Calu3 (cell line): Measurements from ENCODE around the gene MYH10. TPM values are rescaled to one million over a fixed set of nuclear protein-coding genes. Genes with fewer than 3 reads are reported as not detected.

ENCODE experiments used
- BruUV-seq: library from RNA; stranded (reverse); fragments of 400-500 nt; replicated peaks from 2 replicates; lab custom pipeline; 2021; lab: Mats Ljungman, UMichigan
- CTCF ChIA-PET: fragments of 300-600 bp; sonication (Branson Sonifier 250); formaldehyde crosslinking; loops from one replicate; lab custom pipeline; 2022; ENCODE audit warnings: antibody characterized with exemption; lab: Charles Lee
- DNase-seq: peaks from one replicate; pipeline ENCODE4 v3.0.0; 2022
- H3K27ac Mint-ChIP-seq: one replicate; pipeline ENCODE4 v1.8.0; 2022; ENCODE audit warnings: mixed read lengths; ENCODE audit not compliant: unreplicated experiment
- H3K27me3 Mint-ChIP-seq: one replicate; pipeline ENCODE4 v1.8.0; 2022; ENCODE audit warnings: mixed read lengths; ENCODE audit not compliant: unreplicated experiment
- H3K36me3 Mint-ChIP-seq: one replicate; pipeline ENCODE4 v1.8.0; 2022; ENCODE audit warnings: mild to moderate bottlenecking, moderate library complexity, mixed read lengths; ENCODE audit not compliant: insufficient read depth, unreplicated experiment
- H3K4me1 Mint-ChIP-seq: one replicate; pipeline ENCODE4 v1.8.0; 2022; ENCODE audit warnings: mild to moderate bottlenecking, low read depth, mixed read lengths; ENCODE audit not compliant: unreplicated experiment
- H3K4me3 Mint-ChIP-seq: one replicate; pipeline ENCODE4 v1.8.0; 2022; ENCODE audit warnings: mild to moderate bottlenecking, low read depth, moderate library complexity, mixed read lengths; ENCODE audit not compliant: unreplicated experiment
- H3K9me3 Mint-ChIP-seq: one replicate; pipeline ENCODE4 v1.8.0; 2022; ENCODE audit warnings: low read depth, mixed read lengths; ENCODE audit not compliant: unreplicated experiment
- intact Hi-C: fragments of 100-400 bp; cut with micrococcal nuclease; formaldehyde crosslinking; loops from one replicate; pipeline ENCODE4 v1.10.0; 2022; ENCODE audit not compliant: unreplicated experiment
- total RNA-seq: library from RNA; stranded (reverse); gene quantifications from 2 replicates; pipeline ENCODE4 v1.2.3, GENCODE V29; 2022
- TF ChIP-seq, protein P1 (sequence below): fragments of 200-600 bp; IDR thresholded peaks from one replicate; pipeline ENCODE4 v1.8.0; 2022; ENCODE audit warnings: antibody characterized with exemption; ENCODE audit not compliant: unreplicated experiment

Gene MYH10
- total RNA-seq, 1 experiment from 2014 or later, result 37.0 TPM

- H3K27ac Mint-ChIP-seq, result no peak overlapping the region
- no peaks in the 10 kb centered on the region for H3K9me3 Mint-ChIP-seq
- no peaks in the 10 kb centered on the region for H3K4me1 Mint-ChIP-seq
- CTCF ChIA-PET, result no interaction called here
- no TSS peak for BruUV-seq
- intact Hi-C loops, result no loop called here
- no peak overlapping the region for H3K4me3 Mint-ChIP-seq
- no peaks in the 10 kb centered on the region for H3K27me3 Mint-ChIP-seq
- peaks cover 28% of the 10 kb centered on the region for H3K36me3 Mint-ChIP-seq
- DNase-seq, result no peak
- TF ChIP-seq, protein P1, sequence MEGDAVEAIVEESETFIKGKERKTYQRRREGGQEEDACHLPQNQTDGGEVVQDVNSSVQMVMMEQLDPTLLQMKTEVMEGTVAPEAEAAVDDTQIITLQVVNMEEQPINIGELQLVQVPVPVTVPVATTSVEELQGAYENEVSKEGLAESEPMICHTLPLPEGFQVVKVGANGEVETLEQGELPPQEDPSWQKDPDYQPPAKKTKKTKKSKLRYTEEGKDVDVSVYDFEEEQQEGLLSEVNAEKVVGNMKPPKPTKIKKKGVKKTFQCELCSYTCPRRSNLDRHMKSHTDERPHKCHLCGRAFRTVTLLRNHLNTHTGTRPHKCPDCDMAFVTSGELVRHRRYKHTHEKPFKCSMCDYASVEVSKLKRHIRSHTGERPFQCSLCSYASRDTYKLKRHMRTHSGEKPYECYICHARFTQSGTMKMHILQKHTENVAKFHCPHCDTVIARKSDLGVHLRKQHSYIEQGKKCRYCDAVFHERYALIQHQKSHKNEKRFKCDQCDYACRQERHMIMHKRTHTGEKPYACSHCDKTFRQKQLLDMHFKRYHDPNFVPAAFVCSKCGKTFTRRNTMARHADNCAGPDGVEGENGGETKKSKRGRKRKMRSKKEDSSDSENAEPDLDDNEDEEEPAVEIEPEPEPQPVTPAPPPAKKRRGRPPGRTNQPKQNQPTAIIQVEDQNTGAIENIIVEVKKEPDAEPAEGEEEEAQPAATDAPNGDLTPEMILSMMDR, result no peak
Measured at GRCh38 chr17:8455665-8456209, 174.8 kb downstream of the MYH10 start.

DNA sequence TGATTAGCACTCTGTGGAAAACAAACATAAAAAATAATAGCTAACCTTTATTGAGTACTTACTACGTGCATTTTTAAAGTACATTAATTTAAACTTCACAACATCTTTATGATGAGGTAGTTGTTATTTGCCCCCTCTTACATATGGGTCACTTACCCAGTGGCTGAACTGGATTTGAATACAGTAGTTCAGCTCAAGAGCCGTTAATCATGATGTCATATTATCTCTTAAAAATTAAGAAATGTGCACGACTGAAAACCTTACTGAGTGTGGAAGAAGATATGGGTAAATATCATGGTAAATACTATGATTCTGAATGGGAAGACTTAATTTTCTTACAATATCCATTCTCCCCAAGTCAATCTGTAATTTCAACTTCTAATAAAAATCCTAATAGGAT, 177.2 kb downstream of the MYH10 start:
- TF ChIP-seq, protein P1, result no peak

DNA sequence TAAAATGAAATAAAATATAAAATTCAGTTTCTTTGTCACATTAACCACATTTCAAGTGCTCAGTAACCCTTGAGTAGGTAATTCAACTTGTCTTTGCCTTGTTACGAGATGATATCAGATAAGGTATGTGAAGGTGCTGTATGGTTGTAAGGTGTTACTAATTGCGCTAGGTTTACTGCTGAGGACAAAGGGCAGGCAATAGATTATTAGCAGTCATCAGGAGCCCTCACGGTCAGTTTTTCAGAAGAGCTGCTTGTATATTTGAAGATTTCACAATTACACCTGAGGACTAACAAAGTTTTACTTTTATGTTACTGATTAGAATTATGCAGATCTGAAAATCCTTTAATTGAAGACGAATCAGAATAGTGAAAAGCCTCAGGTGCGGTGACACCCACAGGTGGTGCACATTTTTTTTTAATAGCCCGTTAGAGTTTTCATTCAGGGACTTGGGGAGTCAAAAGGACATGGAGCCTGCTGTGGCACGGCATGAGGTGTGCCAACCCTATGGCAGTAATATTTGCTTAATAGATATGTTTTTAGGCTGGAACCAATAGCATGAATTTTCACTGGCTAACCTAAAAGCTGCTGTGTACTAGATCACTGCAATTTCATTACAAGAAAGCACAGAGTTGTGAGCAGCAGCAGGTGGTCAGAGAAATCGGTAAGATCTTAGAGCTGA, 178.5 kb downstream of the MYH10 start:
- no peaks in the 10 kb centered on the region for H3K4me1 Mint-ChIP-seq
- TF ChIP-seq, protein P1, result no peak
- DNase-seq, result no peak
- no peaks in the 10 kb centered on the region for H3K9me3 Mint-ChIP-seq
- no peak overlapping the region for H3K27ac Mint-ChIP-seq
- intact Hi-C loops, result no loop called here
- H3K4me3 Mint-ChIP-seq, result no peak overlapping the region
- CTCF ChIA-PET, result no interaction called here
- BruUV-seq, result no TSS peak
- H3K27me3 Mint-ChIP-seq, result no peaks in the 10 kb centered on the region
- peaks cover 24% of the 10 kb centered on the region for H3K36me3 Mint-ChIP-seq

More for the DNA sequence above, 177.2 kb downstream of the MYH10 start:
- DNase-seq, result no peak
- H3K4me3 Mint-ChIP-seq, result no peak overlapping the region
- intact Hi-C loops, result no loop called here
- peaks cover 27% of the 10 kb centered on the region for H3K36me3 Mint-ChIP-seq
- no peaks in the 10 kb centered on the region for H3K27me3 Mint-ChIP-seq
- no TSS peak for BruUV-seq
- no peaks in the 10 kb centered on the region for H3K4me1 Mint-ChIP-seq
- no peaks in the 10 kb centered on the region for H3K9me3 Mint-ChIP-seq
- no peak overlapping the region for H3K27ac Mint-ChIP-seq
- CTCF ChIA-PET, result no interaction called here

DNA sequence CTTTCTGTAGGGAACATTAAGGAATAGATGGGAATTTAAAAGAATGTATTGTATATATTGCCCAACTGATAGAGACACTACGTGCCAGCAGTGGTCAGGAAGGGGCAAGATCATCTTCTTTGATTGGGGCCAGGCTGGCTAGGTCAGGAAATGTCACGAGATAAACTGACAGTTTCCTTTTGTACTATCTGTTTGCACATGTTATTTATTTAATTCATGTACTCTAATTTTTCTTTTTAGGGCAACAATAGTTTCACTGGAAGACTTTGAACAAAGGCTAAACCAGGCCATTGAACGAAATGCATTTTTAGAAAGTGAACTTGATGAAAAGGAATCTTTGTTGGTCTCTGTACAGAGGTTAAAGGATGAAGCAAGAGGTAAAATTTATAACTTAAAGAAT, 182.2 kb downstream of the MYH10 start:
- H3K4me3 Mint-ChIP-seq, result no peak overlapping the region
- BruUV-seq, result no TSS peak
- H3K27ac Mint-ChIP-seq, result no peak overlapping the region
- peaks cover 10% of the 10 kb centered on the region for H3K36me3 Mint-ChIP-seq
- intact Hi-C loops, result no loop called here
- CTCF ChIA-PET, result no interaction called here
- H3K4me1 Mint-ChIP-seq, result no peaks in the 10 kb centered on the region
- DNase-seq, result no peak
- no peaks in the 10 kb centered on the region for H3K27me3 Mint-ChIP-seq
- TF ChIP-seq, protein P1, result no peak
- H3K9me3 Mint-ChIP-seq, result no peaks in the 10 kb centered on the region
